A549 (cell line): ENCODE measurements around the gene HGFAC.

Source experiments
- CBX2 ChIP-seq: fragments of 200-600 bp; sonication (generic); IDR thresholded peaks from 2 replicates; pipeline ENCODE4 v1.6.1; 2016; ENCODE audit warnings: low read depth, mild to moderate bottlenecking, borderline replicate concordance
- HOXA7 ChIP-seq: fragments of 250-450 bp; sonication (Bioruptor Pico); IDR thresholded peaks from 2 replicates; pipeline ENCODE4 v1.5.0; 2020; ENCODE audit warnings: mild to moderate bottlenecking, moderate library complexity
- KDM1A ChIP-seq: fragments of 200-600 bp; sonication (generic); IDR thresholded peaks from 2 replicates; pipeline ENCODE4 v1.6.1; 2016; ENCODE audit warnings: low read depth, mild to moderate bottlenecking
- POLR2A ChIP-seq: IDR thresholded peaks from 2 replicates; pipeline ENCODE4 v1.6.1; 2012; ENCODE audit warnings: mild to moderate bottlenecking, low read length
- POLR2AphosphoS2 ChIP-seq: conservative IDR thresholded peaks from 2 replicates; pipeline ENCODE4 v1.6.1; 2012; ENCODE audit warnings: low read length, improper control_type of control experiment, inconsistent platforms
- TF ChIP-seq, protein P1 (sequence below): IDR thresholded peaks from 2 replicates; pipeline ENCODE4 v1.6.1; 2012

DNA sequence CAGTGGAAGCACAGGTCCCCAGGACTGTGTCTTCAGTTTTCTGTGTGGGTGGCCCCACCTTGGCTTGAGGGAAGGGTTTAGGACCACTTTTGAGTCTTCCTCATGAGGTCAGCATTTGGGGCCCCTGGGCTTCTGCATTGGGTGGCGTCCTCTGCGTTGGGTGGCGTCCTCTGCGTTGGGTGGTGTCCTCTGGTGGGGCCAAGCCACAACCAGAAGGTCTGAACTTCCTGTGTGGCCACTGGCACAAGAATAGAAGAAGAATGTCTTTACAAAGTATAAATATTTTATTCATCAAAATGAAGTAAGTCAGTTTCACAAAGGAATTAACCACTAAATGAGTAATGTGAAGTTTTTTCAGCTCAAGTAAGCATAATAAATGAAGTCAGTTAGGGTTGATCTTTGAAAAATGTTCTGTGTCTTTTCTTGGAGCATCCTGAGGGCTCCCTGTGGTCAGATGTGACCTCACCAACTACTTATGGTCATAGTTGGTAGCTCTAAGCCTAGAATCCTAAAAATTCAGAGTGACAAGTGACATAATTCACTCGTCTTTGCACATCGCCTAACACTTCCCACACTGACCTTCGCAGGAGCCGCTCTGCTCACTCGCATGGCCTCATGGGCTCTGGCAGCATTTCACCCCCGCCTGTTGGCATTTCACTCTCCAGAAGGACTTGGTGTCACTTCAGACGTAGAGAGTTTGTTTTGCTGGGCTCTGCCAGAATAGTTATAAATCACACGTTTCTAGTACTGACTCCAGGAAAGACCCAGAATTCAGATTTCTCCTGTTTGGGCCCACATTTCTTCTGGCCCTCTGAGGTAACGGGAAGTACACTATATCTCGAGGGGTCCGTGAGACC, 39.0 kb upstream of the HGFAC start:
- TF ChIP-seq CBX2 = no peak
- no peak for TF ChIP-seq POLR2AphosphoS2
- no peak for TF ChIP-seq KDM1A
- TF ChIP-seq HOXA7 (CRISPR knock-in tag) = no peak
- TF ChIP-seq POLR2A = no peak
- TF ChIP-seq, protein P1, sequence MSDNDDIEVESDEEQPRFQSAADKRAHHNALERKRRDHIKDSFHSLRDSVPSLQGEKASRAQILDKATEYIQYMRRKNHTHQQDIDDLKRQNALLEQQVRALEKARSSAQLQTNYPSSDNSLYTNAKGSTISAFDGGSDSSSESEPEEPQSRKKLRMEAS = no peak
